Stimulated activated CD8-positive, alpha-beta memory T cell treated with anti-CD3 and anti-CD28 coated beads, Interleukin-7, amount 100 ng/mL, for 48 hours (primary cell): ENCODE results near the gene CRISP3.

Experiments used
- DNase-seq, 2 donors: peaks; one replicate each; pipeline ENCODE4 v3.0.0-alpha.2; 2020; ENCODE audit warnings: low read depth in 1 of 2; ENCODE audit errors: extremely low read depth in 1 of 2

CRISP3 gene

GRCh38 chr6:49693512-49693911 is 50.7 kb downstream of the CRISP3 start:
- no peak for DNase-seq

GRCh38 chr6:49692534-49692933 is 51.7 kb downstream of the CRISP3 start:
- DNase-seq: no peak
